ENCODE results near the gene TBX19. TPM values are rescaled to one million over a fixed set of nuclear protein-coding genes. Genes with fewer than 3 reads are reported as not detected.

The TBX19 gene
- total RNA-seq, 1 experiment from 2014 or later = 1.2 TPM

DNA sequence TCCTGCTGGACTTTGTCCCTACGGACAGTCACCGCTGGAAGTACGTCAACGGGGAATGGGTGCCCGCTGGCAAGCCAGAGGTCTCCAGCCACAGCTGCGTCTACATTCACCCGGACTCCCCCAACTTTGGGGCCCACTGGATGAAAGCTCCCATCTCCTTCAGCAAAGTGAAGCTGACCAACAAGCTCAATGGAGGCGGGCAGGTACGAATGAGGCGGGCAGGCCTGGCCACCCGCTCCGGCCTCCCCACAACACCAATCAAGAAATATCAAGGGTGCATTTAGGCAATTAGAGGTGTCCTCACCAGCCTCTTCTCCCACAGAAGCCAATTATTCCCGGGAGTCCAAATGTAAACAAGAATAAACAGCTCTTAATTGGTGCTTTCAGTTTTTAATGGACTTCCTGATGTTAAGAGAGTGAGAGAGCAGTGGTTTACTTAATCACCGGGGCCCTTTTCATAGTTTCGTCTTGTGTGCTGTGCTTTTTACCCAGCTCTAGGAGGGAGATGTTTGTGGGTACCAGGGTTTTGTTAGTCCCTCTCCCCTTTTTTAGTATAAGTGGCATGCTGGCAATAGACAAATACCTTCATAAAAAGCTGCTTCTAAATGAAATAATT lies 10.7 kb downstream of the TBX19 start (continued):
- TF ChIP-seq, protein P1, sequence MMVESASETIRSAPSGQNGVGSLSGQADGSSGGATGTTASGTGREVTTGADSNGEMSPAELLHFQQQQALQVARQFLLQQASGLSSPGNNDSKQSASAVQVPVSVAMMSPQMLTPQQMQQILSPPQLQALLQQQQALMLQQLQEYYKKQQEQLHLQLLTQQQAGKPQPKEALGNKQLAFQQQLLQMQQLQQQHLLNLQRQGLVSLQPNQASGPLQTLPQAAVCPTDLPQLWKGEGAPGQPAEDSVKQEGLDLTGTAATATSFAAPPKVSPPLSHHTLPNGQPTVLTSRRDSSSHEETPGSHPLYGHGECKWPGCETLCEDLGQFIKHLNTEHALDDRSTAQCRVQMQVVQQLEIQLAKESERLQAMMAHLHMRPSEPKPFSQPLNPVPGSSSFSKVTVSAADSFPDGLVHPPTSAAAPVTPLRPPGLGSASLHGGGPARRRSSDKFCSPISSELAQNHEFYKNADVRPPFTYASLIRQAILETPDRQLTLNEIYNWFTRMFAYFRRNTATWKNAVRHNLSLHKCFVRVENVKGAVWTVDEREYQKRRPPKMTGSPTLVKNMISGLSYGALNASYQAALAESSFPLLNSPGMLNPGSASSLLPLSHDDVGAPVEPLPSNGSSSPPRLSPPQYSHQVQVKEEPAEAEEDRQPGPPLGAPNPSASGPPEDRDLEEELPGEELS (CRISPR knock-in tag; IDR thresholded peaks at IDR 0.05) = no peak
- TF ChIP-seq, protein P2, sequence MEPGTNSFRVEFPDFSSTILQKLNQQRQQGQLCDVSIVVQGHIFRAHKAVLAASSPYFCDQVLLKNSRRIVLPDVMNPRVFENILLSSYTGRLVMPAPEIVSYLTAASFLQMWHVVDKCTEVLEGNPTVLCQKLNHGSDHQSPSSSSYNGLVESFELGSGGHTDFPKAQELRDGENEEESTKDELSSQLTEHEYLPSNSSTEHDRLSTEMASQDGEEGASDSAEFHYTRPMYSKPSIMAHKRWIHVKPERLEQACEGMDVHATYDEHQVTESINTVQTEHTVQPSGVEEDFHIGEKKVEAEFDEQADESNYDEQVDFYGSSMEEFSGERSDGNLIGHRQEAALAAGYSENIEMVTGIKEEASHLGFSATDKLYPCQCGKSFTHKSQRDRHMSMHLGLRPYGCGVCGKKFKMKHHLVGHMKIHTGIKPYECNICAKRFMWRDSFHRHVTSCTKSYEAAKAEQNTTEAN (CRISPR knock-in tag; IDR thresholded peaks at IDR 0.05) = no peak
- TF ChIP-seq ZNF138 (CRISPR knock-in tag; conservative IDR thresholded peaks at IDR 0.05) (no peak), SP1 (CRISPR knock-in tag; conservative IDR thresholded peaks at IDR 0.05) (no peak), JUN (CRISPR knock-in tag; IDR thresholded peaks at IDR 0.05) (no peak), TEAD1 (CRISPR knock-in tag; IDR thresholded peaks at IDR 0.05) (no peak)
- TF ChIP-seq, protein P3, sequence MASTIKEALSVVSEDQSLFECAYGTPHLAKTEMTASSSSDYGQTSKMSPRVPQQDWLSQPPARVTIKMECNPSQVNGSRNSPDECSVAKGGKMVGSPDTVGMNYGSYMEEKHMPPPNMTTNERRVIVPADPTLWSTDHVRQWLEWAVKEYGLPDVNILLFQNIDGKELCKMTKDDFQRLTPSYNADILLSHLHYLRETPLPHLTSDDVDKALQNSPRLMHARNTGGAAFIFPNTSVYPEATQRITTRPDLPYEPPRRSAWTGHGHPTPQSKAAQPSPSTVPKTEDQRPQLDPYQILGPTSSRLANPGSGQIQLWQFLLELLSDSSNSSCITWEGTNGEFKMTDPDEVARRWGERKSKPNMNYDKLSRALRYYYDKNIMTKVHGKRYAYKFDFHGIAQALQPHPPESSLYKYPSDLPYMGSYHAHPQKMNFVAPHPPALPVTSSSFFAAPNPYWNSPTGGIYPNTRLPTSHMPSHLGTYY (CRISPR knock-in tag; IDR thresholded peaks at IDR 0.05) = no peak
- TF ChIP-seq, protein P4, sequence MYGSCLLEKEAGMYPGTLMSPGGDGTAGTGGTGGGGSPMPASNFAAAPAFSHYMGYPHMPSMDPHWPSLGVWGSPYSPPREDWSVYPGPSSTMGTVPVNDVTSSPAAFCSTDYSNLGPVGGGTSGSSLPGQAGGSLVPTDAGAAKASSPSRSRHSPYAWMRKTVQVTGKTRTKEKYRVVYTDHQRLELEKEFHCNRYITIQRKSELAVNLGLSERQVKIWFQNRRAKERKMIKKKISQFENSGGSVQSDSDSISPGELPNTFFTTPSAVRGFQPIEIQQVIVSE (CRISPR knock-in tag; IDR thresholded peaks at IDR 0.05; ENCODE audit: borderline replicate concordance) = no peak
- TF ChIP-seq, protein P5, sequence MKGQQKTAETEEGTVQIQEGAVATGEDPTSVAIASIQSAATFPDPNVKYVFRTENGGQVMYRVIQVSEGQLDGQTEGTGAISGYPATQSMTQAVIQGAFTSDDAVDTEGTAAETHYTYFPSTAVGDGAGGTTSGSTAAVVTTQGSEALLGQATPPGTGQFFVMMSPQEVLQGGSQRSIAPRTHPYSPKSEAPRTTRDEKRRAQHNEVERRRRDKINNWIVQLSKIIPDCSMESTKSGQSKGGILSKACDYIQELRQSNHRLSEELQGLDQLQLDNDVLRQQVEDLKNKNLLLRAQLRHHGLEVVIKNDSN (CRISPR knock-in tag; IDR thresholded peaks at IDR 0.05) = no peak

DNA sequence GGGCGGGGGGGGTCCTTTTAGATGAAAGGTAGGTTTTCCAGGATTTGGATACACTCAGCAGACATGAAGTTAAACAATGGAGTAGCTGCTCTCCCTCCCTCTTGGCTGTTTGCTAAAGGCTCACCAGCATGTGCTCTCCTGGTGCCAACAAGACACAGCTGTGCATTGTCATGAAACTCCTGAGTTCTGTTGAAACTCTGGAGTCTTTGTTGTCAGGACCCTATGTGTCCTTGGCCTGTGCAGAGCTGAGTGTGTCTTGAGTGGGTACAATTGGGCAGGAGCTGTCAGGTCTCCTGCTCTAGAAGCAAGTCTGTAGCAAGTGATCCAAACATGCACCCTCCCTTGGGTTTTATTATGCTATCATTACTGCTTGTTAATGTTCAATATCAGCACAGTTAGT lies 12.7 kb downstream of the TBX19 start:
- no peak for DNase-seq (ENCODE audit: low spot score)
- ChIA-PET POLR2A (no interaction called here), CTCF (interaction anchor here (0.6 kb wide), 1 partner anchor 28 kb away, joined by 3 read pairs; no protein-coding TSS in a partner anchor)
- Mint-ChIP-seq H3K27ac (no peak overlapping the region), H3K36me3 (no peaks in the 10 kb centered on the region), H3K27me3 (ENCODE audit: low read depth) (peaks cover 37% of the 10 kb centered on the region), H3K4me3 (no peak overlapping the region), H3K9me3 (no peaks in the 10 kb centered on the region), H3K4me1 (peaks cover 19% of the 10 kb centered on the region)
- ATAC-seq = no peak
- TF ChIP-seq HMGA2 (CRISPR knock-in tag; IDR thresholded peaks at IDR 0.05) (no peak), NFYB (CRISPR knock-in tag; conservative IDR thresholded peaks at IDR 0.05; ENCODE audit: low read depth) (no peak), ZNF416 (CRISPR knock-in tag; IDR thresholded peaks at IDR 0.05) (no peak), GRHL2 (CRISPR knock-in tag; IDR thresholded peaks at IDR 0.05; ENCODE audit: insufficient replicate concordance, severe bottlenecking) (no peak)
- TF ChIP-seq, protein P6, sequence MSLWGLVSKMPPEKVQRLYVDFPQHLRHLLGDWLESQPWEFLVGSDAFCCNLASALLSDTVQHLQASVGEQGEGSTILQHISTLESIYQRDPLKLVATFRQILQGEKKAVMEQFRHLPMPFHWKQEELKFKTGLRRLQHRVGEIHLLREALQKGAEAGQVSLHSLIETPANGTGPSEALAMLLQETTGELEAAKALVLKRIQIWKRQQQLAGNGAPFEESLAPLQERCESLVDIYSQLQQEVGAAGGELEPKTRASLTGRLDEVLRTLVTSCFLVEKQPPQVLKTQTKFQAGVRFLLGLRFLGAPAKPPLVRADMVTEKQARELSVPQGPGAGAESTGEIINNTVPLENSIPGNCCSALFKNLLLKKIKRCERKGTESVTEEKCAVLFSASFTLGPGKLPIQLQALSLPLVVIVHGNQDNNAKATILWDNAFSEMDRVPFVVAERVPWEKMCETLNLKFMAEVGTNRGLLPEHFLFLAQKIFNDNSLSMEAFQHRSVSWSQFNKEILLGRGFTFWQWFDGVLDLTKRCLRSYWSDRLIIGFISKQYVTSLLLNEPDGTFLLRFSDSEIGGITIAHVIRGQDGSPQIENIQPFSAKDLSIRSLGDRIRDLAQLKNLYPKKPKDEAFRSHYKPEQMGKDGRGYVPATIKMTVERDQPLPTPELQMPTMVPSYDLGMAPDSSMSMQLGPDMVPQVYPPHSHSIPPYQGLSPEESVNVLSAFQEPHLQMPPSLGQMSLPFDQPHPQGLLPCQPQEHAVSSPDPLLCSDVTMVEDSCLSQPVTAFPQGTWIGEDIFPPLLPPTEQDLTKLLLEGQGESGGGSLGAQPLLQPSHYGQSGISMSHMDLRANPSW (CRISPR knock-in tag; conservative IDR thresholded peaks at IDR 0.05; ENCODE audit: low read depth) = no peak
- TF ChIP-seq, protein P7, sequence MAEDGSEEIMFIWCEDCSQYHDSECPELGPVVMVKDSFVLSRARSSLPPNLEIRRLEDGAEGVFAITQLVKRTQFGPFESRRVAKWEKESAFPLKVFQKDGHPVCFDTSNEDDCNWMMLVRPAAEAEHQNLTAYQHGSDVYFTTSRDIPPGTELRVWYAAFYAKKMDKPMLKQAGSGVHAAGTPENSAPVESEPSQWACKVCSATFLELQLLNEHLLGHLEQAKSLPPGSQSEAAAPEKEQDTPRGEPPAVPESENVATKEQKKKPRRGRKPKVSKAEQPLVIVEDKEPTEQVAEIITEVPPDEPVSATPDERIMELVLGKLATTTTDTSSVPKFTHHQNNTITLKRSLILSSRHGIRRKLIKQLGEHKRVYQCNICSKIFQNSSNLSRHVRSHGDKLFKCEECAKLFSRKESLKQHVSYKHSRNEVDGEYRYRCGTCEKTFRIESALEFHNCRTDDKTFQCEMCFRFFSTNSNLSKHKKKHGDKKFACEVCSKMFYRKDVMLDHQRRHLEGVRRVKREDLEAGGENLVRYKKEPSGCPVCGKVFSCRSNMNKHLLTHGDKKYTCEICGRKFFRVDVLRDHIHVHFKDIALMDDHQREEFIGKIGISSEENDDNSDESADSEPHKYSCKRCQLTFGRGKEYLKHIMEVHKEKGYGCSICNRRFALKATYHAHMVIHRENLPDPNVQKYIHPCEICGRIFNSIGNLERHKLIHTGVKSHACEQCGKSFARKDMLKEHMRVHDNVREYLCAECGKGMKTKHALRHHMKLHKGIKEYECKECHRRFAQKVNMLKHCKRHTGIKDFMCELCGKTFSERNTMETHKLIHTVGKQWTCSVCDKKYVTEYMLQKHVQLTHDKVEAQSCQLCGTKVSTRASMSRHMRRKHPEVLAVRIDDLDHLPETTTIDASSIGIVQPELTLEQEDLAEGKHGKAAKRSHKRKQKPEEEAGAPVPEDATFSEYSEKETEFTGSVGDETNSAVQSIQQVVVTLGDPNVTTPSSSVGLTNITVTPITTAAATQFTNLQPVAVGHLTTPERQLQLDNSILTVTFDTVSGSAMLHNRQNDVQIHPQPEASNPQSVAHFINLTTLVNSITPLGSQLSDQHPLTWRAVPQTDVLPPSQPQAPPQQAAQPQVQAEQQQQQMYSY (CRISPR knock-in tag; IDR thresholded peaks at IDR 0.05) = no peak
- TF ChIP-seq, protein P8, sequence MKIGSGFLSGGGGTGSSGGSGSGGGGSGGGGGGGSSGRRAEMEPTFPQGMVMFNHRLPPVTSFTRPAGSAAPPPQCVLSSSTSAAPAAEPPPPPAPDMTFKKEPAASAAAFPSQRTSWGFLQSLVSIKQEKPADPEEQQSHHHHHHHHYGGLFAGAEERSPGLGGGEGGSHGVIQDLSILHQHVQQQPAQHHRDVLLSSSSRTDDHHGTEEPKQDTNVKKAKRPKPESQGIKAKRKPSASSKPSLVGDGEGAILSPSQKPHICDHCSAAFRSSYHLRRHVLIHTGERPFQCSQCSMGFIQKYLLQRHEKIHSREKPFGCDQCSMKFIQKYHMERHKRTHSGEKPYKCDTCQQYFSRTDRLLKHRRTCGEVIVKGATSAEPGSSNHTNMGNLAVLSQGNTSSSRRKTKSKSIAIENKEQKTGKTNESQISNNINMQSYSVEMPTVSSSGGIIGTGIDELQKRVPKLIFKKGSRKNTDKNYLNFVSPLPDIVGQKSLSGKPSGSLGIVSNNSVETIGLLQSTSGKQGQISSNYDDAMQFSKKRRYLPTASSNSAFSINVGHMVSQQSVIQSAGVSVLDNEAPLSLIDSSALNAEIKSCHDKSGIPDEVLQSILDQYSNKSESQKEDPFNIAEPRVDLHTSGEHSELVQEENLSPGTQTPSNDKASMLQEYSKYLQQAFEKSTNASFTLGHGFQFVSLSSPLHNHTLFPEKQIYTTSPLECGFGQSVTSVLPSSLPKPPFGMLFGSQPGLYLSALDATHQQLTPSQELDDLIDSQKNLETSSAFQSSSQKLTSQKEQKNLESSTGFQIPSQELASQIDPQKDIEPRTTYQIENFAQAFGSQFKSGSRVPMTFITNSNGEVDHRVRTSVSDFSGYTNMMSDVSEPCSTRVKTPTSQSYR (CRISPR knock-in tag; IDR thresholded peaks at IDR 0.05) = no peak
- TF ChIP-seq, protein P9, sequence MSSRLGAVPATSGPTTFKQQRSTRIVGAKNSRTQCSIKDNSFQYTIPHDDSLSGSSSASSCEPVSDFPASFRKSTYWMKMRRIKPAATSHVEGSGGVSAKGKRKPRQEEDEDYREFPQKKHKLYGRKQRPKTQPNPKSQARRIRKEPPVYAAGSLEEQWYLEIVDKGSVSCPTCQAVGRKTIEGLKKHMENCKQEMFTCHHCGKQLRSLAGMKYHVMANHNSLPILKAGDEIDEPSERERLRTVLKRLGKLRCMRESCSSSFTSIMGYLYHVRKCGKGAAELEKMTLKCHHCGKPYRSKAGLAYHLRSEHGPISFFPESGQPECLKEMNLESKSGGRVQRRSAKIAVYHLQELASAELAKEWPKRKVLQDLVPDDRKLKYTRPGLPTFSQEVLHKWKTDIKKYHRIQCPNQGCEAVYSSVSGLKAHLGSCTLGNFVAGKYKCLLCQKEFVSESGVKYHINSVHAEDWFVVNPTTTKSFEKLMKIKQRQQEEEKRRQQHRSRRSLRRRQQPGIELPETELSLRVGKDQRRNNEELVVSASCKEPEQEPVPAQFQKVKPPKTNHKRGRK (CRISPR knock-in tag; IDR thresholded peaks at IDR 0.05; ENCODE audit: borderline replicate concordance) = no peak
- TF ChIP-seq, protein P10, sequence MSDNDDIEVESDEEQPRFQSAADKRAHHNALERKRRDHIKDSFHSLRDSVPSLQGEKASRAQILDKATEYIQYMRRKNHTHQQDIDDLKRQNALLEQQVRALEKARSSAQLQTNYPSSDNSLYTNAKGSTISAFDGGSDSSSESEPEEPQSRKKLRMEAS (CRISPR knock-in tag; IDR thresholded peaks at IDR 0.05) = no peak
